Measurements from ENCODE around the gene ZNF423.

ZNF423 gene

GRCh38 chr16:49670627-49671026 is 185.3 kb downstream of the ZNF423 start:
- no peak overlapping the region for H3K4me3 ChIP-seq (ENCODE audit: low read depth, low read length)
- no peak for TF ChIP-seq CTCF (IDR thresholded peaks at IDR 0.05; ENCODE audit: insufficient read depth, low read length, missing control alignments)
- ChIA-PET CTCF (no interaction called here), POLR2A (no interaction called here)
- no peak for DNase-seq (ENCODE audit: low read depth, low spot score)

- no peak for TF ChIP-seq CTCF (IDR thresholded peaks at IDR 0.05; ENCODE audit: insufficient read depth, low read length, missing control alignments)
- no peak overlapping the region for H3K4me3 ChIP-seq (ENCODE audit: low read depth, low read length)
- ChIA-PET POLR2A (no interaction called here), CTCF (interaction anchor here (1.4 kb wide), 1 partner anchor 13 kb away, joined by 6 read pairs; no protein-coding TSS in a partner anchor)
- DNase-seq (ENCODE audit: low read depth, low spot score) = no peak
Observed at GRCh38 chr16:49665482-49666230, 190.3 kb downstream of the ZNF423 start.

- no peak overlapping the region for H3K4me3 ChIP-seq (ENCODE audit: low read depth, low read length)
- ChIA-PET POLR2A (no interaction called here), CTCF (interaction anchor here (1.4 kb wide), 1 partner anchor 12 kb away, joined by 6 read pairs; no protein-coding TSS in a partner anchor)
- no peak for TF ChIP-seq CTCF (IDR thresholded peaks at IDR 0.05; ENCODE audit: insufficient read depth, low read length, missing control alignments)
- no peak for DNase-seq (ENCODE audit: low read depth, low spot score)
Observed at GRCh38 chr16:49664221-49665215, 191.4 kb downstream of the ZNF423 start.

- POLR2A ChIA-PET = no interaction called here
- DNase-seq (ENCODE audit: low read depth, low spot score) = no peak
- H3K4me3 ChIP-seq (ENCODE audit: low read depth, low read length) = no peak overlapping the region
- no peak for TF ChIP-seq CTCF (IDR thresholded peaks at IDR 0.05; ENCODE audit: insufficient read depth, low read length, missing control alignments)
- CTCF ChIA-PET = no interaction called here
Observed at GRCh38 chr16:49663081-49664065, 192.5 kb downstream of the ZNF423 start.

- ChIA-PET POLR2A (no interaction called here), CTCF (no interaction called here)
- no peak for TF ChIP-seq CTCF (IDR thresholded peaks at IDR 0.05; ENCODE audit: insufficient read depth, low read length, missing control alignments)
- DNase-seq (ENCODE audit: low read depth, low spot score) = no peak
- no peak overlapping the region for H3K4me3 ChIP-seq (ENCODE audit: low read depth, low read length)
Observed at GRCh38 chr16:49662569-49662968, 193.3 kb downstream of the ZNF423 start.

Measured in AG04449 (cell line).